EH (cell line): ENCODE measurements around the gene KATNIP.
"Not testable (repeated sequence)": the region's sequence is repeated elsewhere in the genome, so short reads cannot be mapped to it uniquely, and the experiment has no call there.

Experiments
- DNase-seq: peaks from one replicate; pipeline ENCODE4 v3.0.0-alpha.2; 2015; ENCODE audit warnings: low read depth

The KATNIP gene

DNA sequence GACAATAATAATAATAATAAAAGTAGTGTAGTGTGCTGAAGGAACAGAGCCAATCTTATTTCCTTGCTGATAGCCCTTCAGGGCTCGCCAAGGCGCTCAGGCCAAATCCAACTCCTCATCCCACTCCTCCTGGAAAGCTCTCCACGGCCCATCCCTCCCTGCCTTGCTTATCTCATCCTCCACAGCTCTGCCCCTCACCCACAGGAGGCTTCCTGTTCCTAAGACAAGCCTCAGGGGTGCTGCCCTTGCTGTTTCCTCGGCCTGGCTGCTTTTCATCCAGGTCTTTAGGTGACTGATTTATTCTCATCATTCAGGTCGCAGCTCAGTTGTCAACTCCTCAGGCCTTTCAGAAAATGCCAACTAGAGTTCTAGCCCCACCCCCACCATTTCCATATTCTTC is 11.4 kb upstream of the KATNIP start:
- DNase-seq, result no peak

DNA sequence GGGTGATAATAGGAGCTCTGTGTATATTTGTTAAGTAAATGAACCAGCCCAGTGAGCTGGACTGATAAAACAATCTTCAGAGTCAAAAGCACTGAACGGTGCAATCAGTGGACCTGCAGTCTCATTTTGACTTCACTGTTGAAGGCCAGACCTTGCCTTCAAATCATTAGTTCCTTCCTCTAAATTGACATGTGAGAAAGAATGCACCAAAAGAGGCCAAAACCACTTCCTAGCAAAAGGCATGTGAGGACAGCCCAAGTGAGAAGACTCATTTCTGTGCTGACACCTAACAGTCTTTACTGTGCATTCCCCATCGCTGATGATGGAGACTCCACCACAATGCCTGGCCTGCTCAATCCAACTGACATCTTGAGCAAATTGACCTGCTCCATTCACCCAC is 10.8 kb upstream of the KATNIP start:
- DNase-seq, result no peak

DNA sequence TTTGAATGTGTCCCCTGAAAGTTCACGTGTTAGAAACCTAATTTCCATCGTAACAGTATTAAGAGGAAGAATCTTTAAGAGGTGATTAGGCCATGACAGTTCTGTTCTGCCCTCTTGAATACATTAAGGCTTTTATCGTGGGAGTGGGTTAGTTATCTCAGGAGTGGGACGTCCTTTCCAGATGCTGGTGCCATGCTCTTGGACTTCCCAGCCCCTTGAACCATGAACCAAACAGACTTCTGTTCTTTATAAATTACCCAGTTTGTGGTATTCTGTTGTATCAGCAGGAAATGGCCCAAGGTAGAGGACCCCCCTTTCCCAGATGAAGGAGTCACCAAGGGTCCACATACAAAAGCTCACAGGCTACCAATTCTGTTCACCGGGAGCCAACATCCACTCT is 10.3 kb upstream of the KATNIP start:
- no peak for DNase-seq

DNA sequence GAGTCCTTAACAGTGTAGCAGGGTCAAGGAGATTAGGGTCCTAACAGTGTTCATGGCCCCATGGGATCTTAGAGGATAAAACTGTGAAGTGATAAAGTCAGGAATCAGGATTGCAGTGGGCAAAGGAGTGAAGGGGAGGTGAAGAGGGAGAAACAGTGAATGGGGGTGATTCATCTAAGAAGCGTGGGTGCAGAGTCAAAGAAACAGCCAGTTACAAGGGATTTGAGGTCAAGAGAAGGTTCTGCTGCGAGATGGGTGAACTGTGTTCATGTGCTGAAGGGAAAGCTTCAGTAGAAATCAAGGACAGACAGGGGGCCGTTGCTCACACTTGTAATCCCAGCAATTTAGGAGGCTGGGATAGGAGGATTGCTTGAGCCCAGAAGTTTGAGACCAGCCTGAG is 6.1 kb upstream of the KATNIP start:
- DNase-seq, result no peak

DNA sequence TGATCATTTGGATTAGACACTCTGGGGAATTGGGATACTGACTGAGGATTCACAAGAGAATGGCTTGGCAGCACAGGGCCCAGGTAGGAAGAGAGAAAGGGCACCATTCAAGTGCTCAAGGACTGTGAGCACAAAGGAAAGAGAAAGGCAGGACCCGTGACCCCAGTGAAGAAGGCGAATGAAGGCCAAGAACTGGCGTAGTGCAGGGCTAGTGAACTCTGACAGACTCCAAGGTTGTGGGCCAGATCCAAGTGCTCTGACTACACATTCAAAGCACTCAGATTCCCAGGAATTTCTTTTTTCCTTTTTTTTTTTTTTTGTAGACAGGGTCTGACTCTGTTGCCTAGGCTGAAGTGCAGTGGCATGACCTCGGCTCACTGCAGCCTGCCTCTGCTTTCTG is 5.3 kb upstream of the KATNIP start:
- DNase-seq, result no peak

DNA sequence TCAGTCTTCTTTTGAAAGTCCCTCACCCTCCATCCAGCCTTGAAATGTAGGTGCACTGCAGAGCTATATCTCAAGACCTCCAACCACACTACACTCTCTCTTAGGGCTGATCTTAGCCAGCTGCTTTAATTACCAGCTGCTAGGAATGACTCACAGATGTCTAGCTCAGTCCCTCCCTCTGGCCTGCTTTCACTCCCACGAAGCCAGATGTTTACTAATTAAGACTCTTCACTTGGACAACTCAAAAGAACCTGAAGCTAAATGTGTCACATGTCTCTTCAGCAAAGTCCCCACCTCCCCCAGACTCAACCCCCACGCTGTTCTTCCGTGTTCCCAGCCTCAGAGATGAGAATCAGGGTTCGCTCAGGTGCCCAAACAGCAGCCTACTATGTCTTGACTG is 2.8 kb upstream of the KATNIP start:
- peak; percentile 77 for DNase-seq

DNA sequence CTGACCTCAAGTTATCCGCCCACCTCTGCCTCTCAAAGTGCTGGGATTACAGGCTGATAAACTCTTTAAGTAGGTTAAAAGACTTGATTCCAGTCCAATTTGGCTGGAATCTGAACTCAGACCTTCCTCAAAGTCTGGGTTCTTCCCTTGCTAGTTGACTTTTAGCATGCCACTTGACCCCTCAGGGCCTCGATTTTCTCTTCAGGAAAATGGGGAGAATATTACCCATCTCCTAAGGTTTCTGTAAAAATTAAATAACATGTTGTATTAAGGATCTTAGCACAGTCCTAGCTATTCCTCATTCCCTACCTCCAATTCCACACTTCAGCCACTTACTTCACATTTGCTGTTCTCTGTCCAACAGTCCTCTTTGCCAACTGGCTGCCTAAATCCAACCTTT is 2.1 kb upstream of the KATNIP start:
- no peak for DNase-seq

DNA sequence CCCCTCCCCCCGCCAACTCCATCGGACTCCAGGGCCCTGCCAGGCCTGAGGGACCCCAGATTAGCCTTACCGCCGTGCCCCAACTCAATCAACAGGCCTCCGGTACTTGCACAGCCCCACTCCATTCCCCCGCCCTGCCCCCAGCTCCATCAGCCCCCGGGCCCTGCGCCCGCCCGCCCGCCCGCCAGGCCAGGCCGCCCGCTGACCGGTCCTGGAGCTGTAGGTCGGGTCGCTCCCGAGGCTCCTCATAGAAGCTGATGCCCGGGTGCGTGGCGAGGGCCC is 539 bp upstream of the KATNIP start:
- DNase-seq, result no peak

DNA sequence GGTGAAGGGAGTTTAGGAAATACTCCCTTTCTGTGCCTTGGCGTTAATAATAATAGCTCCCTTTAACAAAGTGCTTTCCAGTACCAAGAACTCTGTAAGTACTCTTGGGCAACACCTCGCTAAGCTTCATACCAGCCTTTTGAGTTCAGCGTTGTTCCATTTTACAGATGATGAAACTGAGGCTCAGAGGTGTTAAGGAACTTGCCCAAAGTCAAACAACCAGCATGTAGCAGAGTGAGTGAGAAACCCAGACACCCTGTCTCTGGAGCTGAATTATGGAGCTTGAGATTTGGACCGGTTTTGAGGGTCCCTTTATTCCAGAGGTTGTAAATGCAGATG is 607 bp downstream of the KATNIP start:
- no peak for DNase-seq

DNA sequence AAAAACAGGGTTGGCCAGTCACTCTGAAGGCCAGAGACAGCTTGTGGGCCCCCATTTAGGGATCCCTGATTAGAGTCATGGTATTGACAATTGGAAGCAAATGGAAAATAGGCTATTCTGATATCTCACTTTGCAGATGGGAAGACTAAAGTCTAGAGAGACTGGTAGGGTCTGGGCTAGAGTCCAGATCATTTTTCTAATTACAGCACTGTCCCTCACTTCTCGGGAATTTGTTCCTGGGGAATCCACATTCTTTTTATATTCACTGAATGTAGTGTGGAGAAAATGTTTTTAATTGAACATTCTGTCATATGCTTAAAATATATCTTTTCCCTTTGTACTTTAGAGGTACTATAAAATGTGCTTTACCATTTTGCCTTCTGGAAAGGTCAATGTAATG is 1.1 kb downstream of the KATNIP start:
- peak; percentile 67 for DNase-seq

DNA sequence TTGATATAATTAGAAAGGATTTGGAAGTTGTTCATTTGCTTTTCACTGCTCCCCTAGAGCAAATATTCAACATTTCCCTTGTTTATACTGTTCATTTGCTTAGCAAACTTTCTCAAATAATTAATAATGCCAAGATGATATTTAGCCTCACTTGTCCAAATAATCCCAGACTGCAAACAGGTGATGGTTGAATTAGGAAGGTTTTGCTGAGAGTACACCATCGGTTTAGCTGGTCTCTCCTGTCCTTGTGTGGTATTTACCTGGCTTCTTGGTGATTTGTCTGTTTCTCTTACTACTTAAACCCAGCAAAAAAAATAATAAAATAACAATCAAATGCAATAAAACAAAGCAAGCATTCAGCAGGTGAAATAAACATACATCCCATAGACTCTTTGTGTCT is 6.5 kb downstream of the KATNIP start:
- DNase-seq, result no peak

DNA sequence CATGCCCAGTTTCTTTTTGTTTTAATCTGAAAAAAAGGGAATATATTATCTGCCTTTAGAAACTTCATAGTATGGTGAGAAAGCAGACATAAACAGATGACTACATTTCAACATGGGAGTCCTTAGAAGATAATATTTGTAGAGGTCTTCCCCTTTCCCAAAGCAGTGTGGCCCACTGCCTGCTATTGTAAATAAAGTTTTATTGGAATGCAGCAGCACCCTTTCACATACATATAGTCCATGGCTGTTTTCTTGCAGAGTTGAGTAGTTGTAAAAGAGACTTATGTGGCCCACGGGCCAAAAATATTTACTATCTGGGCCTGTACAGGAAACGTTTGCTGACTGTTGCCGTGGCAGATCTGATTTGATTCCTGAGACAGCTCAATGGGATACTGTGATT is 8.5 kb downstream of the KATNIP start:
- DNase-seq, result no peak

DNA sequence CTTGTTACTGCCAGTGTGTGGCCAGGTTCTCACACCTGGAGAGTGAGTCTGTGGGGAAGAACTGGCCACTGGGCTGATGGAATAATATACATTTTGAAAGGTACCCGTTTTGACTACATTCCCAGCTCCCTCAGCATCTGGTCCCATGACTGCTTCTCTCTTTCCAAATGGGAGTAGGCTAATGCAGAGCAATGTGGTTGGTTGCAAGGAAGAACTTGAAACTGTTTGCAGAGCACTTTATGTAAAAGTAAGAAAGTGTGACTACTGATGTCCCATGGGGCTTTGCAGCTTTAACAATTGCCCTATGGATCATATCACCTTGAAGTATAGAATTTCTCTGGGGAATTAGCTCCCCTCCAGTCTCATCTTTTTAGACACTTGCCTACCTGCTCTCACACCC is 9.0 kb downstream of the KATNIP start:
- DNase-seq, result no peak

DNA sequence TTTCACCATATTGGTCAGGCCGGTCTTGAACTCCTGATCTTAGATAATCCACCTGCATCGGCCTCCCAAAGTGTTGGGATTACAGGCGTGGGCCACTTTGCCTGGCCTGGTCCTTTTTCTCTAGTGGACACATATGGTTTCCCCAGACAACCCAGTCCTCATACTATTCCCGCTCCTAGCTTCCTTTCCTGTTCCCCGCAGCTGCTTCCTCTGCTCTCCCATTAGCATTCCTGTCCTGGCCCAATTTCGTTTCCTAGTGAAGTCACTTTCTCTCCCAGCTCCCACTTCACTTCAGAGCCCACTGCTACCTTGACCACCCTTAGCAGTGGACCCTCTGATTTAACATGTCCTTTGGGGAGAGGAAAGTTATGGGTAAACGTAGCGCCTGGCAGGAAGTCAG is 11.3 kb downstream of the KATNIP start:
- no peak for DNase-seq

DNA sequence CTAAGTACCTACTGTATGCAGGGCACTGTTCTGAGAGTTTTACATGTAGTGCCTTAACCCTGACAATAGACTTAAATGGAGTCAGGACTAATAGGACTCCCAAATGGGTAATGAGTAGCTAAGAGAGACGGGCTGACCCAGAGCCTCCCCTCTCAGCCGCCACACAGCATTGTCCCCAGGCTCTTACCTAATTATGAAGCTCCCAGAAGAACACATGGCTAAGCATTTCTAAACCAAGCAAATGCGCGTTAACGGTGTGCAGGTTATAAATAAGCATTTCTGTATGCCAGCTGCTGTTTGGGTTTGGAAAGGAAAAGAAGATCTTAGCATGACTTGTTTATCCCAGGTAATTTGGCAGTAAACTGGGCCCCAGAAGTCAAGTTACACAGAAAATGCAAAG is 14.3 kb downstream of the KATNIP start:
- no peak for DNase-seq

DNA sequence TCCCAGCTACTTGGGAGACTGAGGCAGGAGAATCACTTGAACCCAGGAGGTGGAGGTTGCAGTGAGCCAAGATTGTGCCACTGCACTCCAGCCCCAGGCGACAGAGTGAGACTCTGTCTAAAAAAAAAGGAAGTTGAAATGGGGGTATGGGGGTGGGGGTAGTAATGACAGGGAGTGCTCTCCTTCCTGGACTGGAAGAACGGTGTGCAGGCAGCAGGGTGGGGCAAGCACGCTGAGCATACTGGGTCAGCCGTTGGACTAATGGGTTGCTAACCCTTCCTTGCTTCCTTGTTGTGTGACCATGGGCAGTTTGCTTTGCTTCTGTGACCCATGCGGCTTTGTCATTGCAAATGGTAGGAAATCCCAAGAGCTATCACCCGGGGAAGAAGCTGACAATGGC is 16.5 kb downstream of the KATNIP start:
- DNase-seq, result no peak

DNA sequence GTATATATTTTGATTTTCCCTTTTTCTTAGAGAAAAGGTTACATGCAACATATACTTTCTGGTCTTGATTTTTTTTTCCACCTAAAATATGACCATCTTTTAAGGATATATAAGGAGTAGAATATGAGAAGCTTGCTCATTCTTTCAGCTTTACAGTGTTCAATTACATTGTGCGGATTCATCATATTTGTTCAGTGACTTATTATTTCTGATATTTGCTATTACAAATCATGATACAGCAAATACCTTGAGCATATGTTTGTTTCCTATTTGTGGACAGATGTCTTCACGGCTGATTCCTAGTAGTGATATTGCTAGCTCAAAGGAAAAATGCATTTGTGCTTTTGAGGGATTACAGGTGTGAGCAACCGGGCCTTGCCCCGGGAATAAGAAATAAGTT is 18.1 kb downstream of the KATNIP start:
- DNase-seq, result no peak

DNA sequence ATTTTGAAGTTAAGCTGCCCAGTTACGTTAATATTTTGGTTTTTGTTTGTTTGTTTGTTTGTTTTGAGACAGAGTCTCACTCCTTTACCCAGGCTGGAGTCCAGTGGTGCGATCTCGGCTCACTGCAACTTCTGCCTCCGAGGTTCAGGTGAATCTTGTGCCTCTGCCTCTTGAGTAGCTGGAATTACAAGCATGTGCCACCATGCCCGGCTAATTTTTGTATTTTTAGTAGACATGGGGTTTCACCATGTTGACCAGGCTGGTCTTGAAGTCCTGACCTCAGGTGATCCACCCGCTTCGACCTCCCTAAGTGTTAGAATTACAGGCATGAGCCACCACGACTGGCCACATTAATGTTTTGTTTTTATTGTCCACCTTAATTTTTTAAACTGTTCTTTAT is 21.0 kb downstream of the KATNIP start:
- DNase-seq, result not testable (repeated sequence)

DNA sequence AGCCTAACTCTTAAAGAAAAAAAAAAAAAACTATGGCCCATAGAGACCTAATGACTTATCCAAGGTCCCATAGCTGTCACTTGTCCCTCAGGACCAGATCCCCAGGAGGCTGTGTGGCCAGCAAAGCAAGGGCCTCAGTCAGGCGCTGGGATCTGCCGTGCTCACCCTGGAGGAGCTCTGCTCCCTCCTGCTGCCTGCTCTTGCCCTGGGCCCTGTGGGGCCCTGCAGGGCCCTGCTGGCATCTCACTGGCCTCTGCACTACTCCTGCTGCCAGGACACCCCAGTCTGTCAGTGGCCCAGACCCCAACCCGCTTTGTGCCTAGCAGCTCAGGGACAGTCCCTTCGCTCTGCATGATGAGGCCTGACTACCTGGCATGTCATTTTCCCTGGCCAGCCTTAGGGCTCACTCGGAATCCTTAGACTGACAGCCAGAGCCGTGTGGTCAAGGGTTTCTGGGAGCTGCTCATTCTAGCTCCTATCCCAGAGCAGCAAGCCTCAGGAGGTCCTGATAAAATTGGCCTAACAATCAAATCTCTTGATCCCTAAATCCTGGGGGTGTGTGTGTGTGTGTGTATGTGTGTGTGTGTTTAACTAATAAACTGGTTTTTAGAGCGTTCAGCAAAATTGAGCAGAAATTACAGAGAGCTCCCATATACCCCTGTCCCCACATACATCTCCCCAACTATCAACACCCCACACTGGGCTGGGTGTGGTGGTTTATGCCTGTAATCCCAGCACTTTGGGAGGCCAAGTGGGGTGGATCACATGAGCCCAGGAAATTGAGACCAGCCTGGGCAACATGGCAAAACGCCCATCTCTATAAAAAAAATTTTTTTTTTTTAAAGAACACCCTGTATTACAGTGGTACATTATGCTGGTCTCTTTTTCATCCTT is 21.7 kb downstream of the KATNIP start:
- DNase-seq, result no peak

DNA sequence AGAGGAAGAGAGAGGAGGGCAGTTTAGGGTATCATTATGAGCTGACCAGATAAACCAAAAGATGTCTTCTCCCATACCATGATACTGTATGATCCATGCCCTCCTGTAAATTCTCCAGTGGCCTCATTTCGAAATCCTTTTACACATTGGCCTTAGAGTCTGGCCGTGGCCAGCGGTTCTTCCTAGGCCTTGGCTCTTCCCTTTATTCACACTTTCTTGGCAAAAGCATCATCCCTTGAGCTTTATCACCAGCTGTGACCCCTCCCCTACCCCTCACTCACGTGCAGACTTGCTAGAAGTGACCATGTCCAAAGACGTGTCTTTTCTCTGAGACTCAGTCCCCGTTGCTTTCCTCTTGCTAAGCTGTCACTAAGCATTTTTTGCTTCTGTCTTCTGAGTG is 22.8 kb downstream of the KATNIP start:
- DNase-seq, result no peak

DNA sequence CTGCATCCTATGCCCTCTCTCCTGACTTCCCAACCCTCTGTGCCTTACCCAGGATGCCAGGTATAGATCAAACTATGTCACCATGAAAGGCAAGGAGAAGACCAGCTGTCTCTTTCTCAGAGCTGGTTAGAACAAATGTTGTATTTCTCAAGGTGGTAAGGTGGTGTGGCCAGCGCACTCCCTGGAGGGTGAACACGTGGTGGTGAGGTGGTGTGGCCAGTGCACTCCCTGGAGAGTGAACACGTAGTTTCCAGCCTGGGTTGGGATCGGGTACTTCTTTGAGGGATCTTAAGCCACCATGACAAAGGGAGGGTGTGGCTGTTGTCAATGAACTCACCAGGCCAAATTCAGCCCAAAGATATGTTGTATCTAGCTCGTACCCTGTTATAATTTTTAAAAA is 26.8 kb downstream of the KATNIP start:
- DNase-seq, result no peak

DNA sequence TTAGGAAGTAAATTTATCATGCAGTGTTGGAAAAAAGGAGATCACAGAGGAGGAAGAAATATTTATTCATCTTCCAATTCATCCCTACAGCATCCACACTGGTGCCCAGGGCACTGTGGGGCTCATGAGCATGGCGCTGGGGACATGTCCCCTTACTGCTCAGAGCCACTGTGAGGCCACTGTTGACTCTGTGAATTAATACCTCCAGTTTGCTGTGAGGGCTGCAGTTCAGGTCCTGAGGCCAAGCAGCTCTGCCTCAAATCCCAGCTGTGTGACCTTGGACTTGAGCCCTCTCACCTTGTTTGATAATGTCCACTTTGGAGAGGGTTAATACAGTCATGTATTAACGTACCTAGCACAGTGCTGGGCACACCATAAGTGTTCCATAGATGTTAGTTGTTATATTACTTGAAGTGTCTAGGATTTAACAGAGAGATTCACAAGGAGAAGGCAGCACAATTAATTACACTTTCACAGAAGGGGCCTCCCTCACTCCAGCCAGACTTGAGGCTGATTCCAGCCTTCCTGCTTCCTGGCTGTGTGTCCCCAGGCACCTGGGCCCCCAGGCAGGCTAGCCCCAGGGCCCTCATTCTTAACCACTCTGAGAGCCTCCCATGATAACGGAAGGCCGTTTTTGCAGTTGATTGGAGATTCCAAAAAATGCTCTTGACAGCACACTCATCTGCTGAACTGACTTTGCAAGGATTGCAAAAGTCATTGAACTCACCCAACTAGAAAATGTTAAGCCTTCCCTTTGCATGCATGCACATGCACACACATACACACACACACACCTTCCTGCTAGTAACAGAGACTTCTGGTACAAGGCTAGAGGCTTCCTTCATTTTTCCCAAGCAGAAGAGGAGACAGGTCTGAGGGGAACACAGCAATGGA is 29.4 kb downstream of the KATNIP start:
- DNase-seq, result peak; percentile 12

DNA sequence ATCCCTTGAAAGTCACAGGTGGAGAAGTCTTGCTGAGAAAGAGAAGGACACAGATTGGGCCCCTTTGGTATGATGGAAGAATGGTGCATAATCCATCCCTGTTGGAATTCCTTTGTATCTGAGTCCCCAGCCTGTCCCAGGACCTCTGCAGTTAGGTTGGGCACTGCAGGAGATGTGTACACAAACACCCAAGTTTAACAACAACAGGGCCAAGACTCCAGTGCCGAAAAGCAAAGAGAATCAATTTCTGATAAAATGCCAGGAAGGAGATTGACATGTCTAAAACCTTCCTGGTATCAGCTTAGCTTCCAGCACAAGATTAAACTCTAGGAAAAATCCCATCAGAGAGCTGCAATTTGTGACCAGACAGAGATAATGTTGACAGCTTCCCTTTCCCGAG is 32.9 kb downstream of the KATNIP start:
- DNase-seq, result no peak

DNA sequence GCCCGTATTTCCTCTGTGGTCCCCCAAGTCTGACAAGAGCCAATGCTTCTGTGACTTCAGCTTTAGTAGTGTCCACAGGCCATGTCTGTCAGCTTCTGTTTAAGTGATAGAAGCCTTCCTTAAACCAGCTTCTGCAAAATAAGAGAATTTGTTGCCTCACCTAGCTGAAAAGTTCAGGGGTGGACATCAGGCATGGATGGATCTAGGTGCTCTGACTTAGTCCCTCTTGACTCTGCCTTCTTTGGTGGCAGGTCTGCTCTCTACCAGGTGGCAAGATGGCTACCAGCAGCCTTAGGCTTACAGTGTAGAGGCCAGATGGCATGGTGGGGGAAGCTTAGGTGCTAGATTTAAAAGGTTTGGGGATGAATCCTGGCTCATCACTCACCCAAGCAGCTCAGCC is 33.7 kb downstream of the KATNIP start:
- no peak for DNase-seq
